Caco-2 (cell line): ENCODE results near the gene AFTPH. TPM values are rescaled to one million over a fixed set of nuclear protein-coding genes. Genes with fewer than 3 reads are reported as not detected.

ENCODE experiments used
- BruUV-seq: library from RNA; stranded (reverse); fragments of 400-500 nt; replicated peaks from 2 replicates; lab custom pipeline; 2021; lab: Mats Ljungman, UMichigan
- CTCF ChIA-PET: fragments of 300-600 bp; sonication (Branson Sonifier 250); formaldehyde crosslinking; loops from one replicate; lab custom pipeline; 2022; ENCODE audit warnings: antibody characterized with exemption; lab: Charles Lee
- POLR2A ChIA-PET: fragments of 300-600 bp; sonication (Branson Sonifier 250); formaldehyde crosslinking; loops from one replicate; lab custom pipeline; 2022; ENCODE audit warnings: antibody characterized with exemption; lab: Charles Lee
- DNase-seq, 2 experiments: peaks; one replicate each; pipeline versions ENCODE4 v3.0.0 to v3.0.0-alpha.2; 2020 to 2022
- H3K27me3 ChIP-seq: replicated peaks from 2 replicates; pipeline ENCODE4 v1.6.0; 2011; ENCODE audit warnings: low read length; ENCODE audit not compliant: control insufficient read depth, insufficient read depth
- H3K36me3 ChIP-seq: 2 replicates; pipeline ENCODE4 v1.5.1; 2011; ENCODE audit warnings: low read length; ENCODE audit not compliant: control insufficient read depth, insufficient read depth
- H3K4me1 ChIP-seq: fragments of 250-450 bp; sonication (Bioruptor Pico); 2 replicates; pipeline ENCODE4 v1.5.1; 2020; ENCODE audit warnings: mild to moderate bottlenecking
- H3K4me3 ChIP-seq: 2 replicates; pipeline ENCODE4 v1.5.1; 2011; ENCODE audit warnings: low read depth, mild to moderate bottlenecking, control low read depth, low read length
- H3K9me3 ChIP-seq: fragments of 250-450 bp; sonication (Bioruptor Pico); 2 replicates; pipeline ENCODE4 v1.5.1; 2020; ENCODE audit warnings: mild to moderate bottlenecking, moderate library complexity
- H3K27ac Mint-ChIP-seq: one replicate; pipeline ENCODE4 v1.8.0; 2022; ENCODE audit warnings: mixed read lengths; ENCODE audit not compliant: unreplicated experiment
- H3K27me3 Mint-ChIP-seq: one replicate; pipeline ENCODE4 v1.8.0; 2022; ENCODE audit warnings: mixed read lengths; ENCODE audit not compliant: insufficient read depth, unreplicated experiment
- H3K36me3 Mint-ChIP-seq: one replicate; pipeline ENCODE4 v1.8.0; 2022; ENCODE audit warnings: mild to moderate bottlenecking, mixed read lengths; ENCODE audit not compliant: insufficient read depth, unreplicated experiment
- H3K4me1 Mint-ChIP-seq: one replicate; pipeline ENCODE4 v1.8.0; 2022; ENCODE audit warnings: low read depth, mixed read lengths; ENCODE audit not compliant: unreplicated experiment
- H3K4me3 Mint-ChIP-seq: one replicate; pipeline ENCODE4 v1.8.0; 2022; ENCODE audit warnings: mild to moderate bottlenecking, moderate library complexity, mixed read lengths; ENCODE audit not compliant: unreplicated experiment
- H3K9me3 Mint-ChIP-seq: one replicate; pipeline ENCODE4 v1.8.0; 2022; ENCODE audit warnings: mixed read lengths; ENCODE audit not compliant: unreplicated experiment
- CTCF ChIP-seq, 2 experiments: fragments of 200-600 bp in 1 of 2; IDR thresholded peaks; 1 replicate in 1 of 2; 2 replicates in 1 of 2; pipeline versions ENCODE4 v1.5.1 to v1.8.0; 2011 to 2022; ENCODE audit warnings: antibody characterized with exemption in 1 of 2, control low read depth in 1 of 2, inconsistent platforms in 1 of 2, low read depth in 1 of 2, low read length in 1 of 2, mild to moderate bottlenecking in 1 of 2, moderate library complexity in 1 of 2; ENCODE audit not compliant: insufficient read depth in 1 of 2, severe bottlenecking in 1 of 2, unreplicated experiment in 1 of 2
- intact Hi-C: fragments of 100-400 bp; cut with micrococcal nuclease; formaldehyde crosslinking; loops from one replicate; pipeline ENCODE4 v1.10.0; 2022; ENCODE audit not compliant: unreplicated experiment
- total RNA-seq: library from RNA; stranded (reverse); gene quantifications from 2 replicates; pipeline ENCODE4 v1.2.3, GENCODE V29; 2022

Gene AFTPH
- total RNA-seq, 1 experiment from 2014 or later, result 30.1 TPM

GRCh38 chr2:64540615-64541014 lies 16.5 kb downstream of the AFTPH start:
- Mint-ChIP-seq H3K9me3 (no peaks in the 10 kb centered on the region), H3K36me3 (no peaks in the 10 kb centered on the region), H3K4me3 (no peak overlapping the region), H3K4me1 (peaks cover 14% of the 10 kb centered on the region), H3K27ac (no peak overlapping the region), H3K27me3 (no peaks in the 10 kb centered on the region)
- ChIA-PET CTCF (no interaction called here), POLR2A (no interaction called here)
- no peaks in the 10 kb centered on the region for H3K9me3 ChIP-seq
- H3K36me3 ChIP-seq, result no peaks in the 10 kb centered on the region
- no peak overlapping the region for H3K4me3 ChIP-seq
- H3K27me3 ChIP-seq, result no peaks in the 10 kb centered on the region
- intact Hi-C loops, result no loop called here
- TF ChIP-seq CTCF (IDR thresholded peaks at IDR 0.05; ENCODE audit: insufficient read depth in 1 of 2, low read depth in 1 of 2, low read length in 1 of 2, severe bottlenecking in 1 of 2, unreplicated experiment in 1 of 2), result no peak
- DNase-seq, result no peak
- BruUV-seq, result no TSS peak
- no peaks in the 10 kb centered on the region for H3K4me1 ChIP-seq

- CTCF ChIA-PET, result no interaction called here
Observed at GRCh38 chr2:64541547-64541946, 17.4 kb downstream of the AFTPH start.

GRCh38 chr2:64542071-64543007 lies 18.2 kb downstream of the AFTPH start:
- TF ChIP-seq CTCF (IDR thresholded peaks at IDR 0.05; ENCODE audit: insufficient read depth in 1 of 2, low read depth in 1 of 2, low read length in 1 of 2, severe bottlenecking in 1 of 2, unreplicated experiment in 1 of 2), result no peak
- no peaks in the 10 kb centered on the region for H3K27me3 Mint-ChIP-seq
- Histone ChIP-seq H3K4me3 (no peak overlapping the region), H3K27me3 (no peaks in the 10 kb centered on the region), H3K4me1 (no peaks in the 10 kb centered on the region), H3K9me3 (no peaks in the 10 kb centered on the region), H3K36me3 (no peaks in the 10 kb centered on the region)
- no peaks in the 10 kb centered on the region for H3K9me3 Mint-ChIP-seq
- no peak overlapping the region for H3K27ac Mint-ChIP-seq
- H3K4me3 Mint-ChIP-seq, result no peak overlapping the region
- BruUV-seq, result no TSS peak
- H3K4me1 Mint-ChIP-seq, result peaks cover 14% of the 10 kb centered on the region
- no peak for DNase-seq
- CTCF ChIA-PET, result no interaction called here
- intact Hi-C loops, result no loop called here
- H3K36me3 Mint-ChIP-seq, result no peaks in the 10 kb centered on the region
- POLR2A ChIA-PET, result no interaction called here

More at GRCh38 chr2:64541547-64541946, 17.4 kb downstream of the AFTPH start:
- Mint-ChIP-seq H3K4me3 (no peak overlapping the region), H3K9me3 (no peaks in the 10 kb centered on the region), H3K4me1 (peaks cover 14% of the 10 kb centered on the region), H3K27me3 (no peaks in the 10 kb centered on the region), H3K36me3 (no peaks in the 10 kb centered on the region), H3K27ac (no peak overlapping the region)
- Histone ChIP-seq H3K9me3 (no peaks in the 10 kb centered on the region), H3K27me3 (no peaks in the 10 kb centered on the region), H3K4me3 (no peak overlapping the region), H3K4me1 (no peaks in the 10 kb centered on the region), H3K36me3 (no peaks in the 10 kb centered on the region)
- TF ChIP-seq CTCF (IDR thresholded peaks at IDR 0.05; ENCODE audit: insufficient read depth in 1 of 2, low read depth in 1 of 2, low read length in 1 of 2, severe bottlenecking in 1 of 2, unreplicated experiment in 1 of 2), result no peak
- intact Hi-C loops, result no loop called here
- POLR2A ChIA-PET, result no interaction called here
- BruUV-seq, result no TSS peak
- DNase-seq, result no peak
